ENCODE results near the gene HLA-DPA1.
A peak's percentile ranks its signal among the peaks of the same experiment; 100 is the strongest.

HLA-DPA1 gene

GRCh38 chr6:33061987-33062386 lies 11.5 kb downstream of the HLA-DPA1 start:
- peak; percentile 57 for DNase-seq

DNA sequence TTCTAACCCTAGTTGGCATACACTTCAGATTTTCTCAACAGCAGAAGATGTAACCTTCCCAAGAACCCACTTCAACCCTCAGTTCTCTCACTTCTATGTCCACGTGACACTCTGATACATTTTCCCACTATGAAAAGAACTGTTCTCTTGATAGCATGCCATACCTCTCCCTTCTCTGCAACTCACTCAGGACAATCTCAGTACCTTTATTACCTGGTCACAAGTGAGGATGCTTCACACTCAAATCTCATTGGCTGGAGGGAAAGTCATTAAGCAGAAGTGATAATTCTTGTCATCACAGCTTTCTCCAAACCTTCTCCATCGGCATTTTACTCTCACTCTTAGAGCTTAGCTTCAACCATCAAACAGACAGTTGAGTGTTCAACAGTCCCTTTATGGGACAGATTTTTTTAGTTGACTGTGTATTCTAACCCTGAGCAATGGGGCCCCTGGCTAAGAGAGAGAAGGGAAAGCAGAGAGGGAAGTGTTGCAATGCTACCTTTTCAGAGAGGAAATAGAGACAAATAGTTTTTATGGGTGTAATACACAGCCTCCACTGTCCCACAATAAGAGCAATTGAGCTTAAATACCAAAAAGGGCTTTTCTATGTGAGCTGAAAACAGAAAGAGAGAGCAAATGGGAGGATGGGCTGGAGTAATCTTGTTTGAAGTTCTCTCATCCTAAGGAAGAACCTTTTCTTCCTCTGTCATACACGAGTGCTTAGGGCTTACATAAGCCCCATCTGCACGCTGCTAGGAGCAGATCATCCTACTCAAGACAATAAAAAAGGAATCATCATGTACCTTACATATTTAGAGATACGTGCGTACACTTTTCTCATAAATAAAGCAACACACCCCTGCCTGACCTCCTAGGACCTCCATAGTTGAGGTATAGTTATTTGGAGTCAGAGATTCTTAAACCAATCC lies 16.0 kb downstream of the HLA-DPA1 start:
- DNase-seq, result peak; percentile 3

DNA sequence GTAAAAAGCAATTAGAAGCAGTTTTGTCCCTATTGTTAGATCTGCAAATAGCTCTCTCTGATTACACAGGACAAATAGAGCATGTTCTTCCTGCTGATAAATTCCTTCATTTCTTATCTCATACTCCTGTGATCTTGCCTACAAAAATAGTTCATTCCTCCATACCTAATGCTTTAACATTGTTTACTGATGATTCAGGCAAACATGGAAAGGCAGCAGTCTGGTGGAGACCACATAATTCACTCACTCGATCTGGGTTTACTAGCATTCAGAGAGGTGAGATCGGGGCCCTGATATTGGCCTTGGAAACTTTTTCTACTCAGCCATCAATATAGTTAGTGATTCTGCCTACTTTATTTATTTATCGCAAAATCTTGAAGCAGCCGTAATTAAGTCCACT lies 20.2 kb downstream of the HLA-DPA1 start:
- DNase-seq, result no peak

GRCh38 chr6:33052627-33053026 lies 20.8 kb downstream of the HLA-DPA1 start:
- no peak for DNase-seq

GRCh38 chr6:33050014-33050810 lies 23.2 kb downstream of the HLA-DPA1 start:
- DNase-seq, result no peak

- no peak for DNase-seq
Observed at GRCh38 chr6:33049323-33050013, 24.0 kb downstream of the HLA-DPA1 start.

DNA sequence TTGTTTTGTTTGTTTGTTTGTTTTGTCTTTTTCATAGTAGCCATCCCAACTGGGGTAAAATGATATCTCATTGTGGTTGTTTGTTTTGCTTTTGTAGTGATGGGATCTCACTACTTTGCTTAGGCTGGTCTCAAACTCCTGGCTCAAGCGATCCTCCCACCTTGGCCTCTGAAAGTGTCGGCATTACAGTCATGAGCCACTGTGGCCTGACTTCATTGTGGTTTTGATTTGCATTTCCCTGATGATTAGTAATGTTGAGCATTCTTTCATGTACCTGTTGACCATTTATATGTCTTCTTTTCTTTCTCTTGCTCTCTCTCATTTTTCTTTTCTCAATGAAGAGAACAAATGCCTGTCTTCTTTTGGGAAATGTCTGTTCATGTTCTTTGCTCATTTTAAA lies 33.3 kb downstream of the HLA-DPA1 start:
- peak; percentile 5 for DNase-seq

DNA sequence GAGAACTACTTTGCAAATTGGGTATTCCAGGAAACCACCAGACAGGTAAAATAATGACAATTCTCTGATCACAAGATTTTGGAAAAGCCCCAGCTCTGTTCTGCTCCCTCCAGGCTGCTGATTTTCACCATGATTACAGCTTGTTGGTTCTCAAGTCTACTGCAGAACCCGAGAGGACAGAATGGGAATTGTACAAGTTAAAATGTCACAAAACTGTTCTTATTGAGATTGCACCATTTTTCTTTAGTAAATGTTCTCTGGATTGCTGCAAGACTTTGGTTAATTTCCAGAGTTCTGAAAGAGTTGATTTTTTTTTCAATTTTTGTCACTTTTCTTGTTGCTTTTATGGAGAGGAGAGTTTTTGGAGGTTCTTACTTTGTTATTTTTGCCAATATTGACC lies 36.9 kb downstream of the HLA-DPA1 start:
- no peak for DNase-seq

- DNase-seq, result peak; percentile 6
Observed at GRCh38 chr6:33034554-33034953, 38.9 kb downstream of the HLA-DPA1 start.

DNA sequence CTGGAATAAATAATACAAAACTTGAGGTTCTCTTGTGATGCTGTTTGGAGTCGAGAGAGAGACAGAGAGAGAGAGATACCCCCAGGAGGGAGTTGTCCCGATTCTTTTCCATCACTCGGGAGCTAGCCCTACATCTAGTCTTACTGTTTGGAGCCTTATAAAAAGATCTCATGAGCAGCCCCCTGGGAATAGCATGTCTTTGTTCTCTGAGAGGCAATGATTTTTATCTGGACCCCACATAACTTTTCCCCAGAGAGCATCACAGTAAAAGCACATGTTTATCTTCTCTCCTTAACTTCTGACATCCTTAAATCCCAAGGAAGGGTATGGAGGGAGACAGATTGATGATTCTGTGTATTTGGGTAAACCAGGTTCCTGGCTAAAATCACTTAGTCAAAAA lies 43.2 kb downstream of the HLA-DPA1 start:
- no peak for DNase-seq

DNA sequence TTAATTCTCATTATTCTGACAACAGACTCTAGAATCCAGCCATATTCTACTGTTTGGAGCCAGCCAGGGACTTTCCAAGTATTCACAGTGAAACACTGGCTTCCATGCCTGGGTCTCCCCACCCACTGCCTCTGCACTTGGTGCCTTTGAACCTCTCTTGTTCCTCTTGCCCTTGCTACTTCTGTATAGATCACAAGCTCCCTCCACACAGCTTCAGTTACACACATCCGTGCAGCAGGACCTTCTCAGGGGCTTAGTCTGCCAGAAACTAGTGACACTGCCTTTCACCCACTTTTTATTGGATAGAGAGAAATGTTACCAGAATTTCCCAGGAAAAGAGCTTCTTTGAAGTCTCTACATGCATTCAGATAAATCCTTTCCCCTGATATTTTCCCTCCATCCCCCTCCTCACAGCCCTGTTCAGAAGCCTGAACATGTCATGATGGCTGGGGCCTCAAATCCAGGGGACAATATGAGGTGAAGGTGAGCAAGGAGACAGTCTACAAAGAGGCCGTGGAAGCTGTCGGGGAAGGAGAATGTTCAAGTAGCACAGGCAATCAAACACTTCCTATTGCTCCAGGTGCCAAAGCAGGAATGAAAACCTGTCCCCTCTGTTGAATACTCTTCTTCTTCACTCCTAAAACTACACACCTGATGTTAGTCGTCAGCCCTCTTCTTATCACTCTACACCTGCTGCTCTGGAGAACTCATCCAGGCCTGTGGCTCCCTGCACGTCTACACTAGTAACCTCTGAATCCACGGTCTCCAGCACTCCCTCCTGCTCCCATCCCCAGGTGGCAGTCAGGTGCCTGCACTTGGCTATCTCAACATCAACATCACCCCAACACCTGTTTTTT lies 43.9 kb downstream of the HLA-DPA1 start:
- DNase-seq, result no peak

DNA sequence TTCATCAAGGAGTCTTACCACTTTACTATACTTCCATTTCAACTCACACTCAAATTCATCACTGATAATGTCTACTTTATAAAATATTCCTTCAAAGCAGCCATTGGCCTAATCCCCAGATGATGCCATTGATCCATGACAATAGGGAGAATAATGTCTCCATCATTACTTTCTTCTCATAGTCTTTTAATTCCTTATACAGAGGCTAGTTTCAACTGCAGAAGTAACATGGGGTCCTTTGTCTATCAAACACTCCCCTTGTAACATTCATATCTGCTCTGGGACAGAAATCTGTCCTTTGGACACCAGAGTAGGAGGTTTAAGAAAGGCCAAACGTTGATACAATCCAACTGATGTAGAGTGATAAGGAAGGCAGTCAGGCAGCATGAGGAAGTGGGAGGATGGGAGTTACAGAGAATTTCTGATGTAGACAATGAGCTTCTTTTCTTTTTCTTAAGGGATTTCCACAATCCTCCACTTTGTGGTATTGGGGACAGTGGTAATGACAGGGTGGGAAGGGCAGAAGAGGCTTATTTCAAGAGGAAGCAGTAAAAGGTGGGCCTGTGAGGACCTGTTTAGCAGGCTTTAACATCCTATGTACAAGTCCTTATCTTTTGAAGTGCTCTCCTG lies 45.1 kb downstream of the HLA-DPA1 start:
- DNase-seq, result peak; percentile 12

DNA sequence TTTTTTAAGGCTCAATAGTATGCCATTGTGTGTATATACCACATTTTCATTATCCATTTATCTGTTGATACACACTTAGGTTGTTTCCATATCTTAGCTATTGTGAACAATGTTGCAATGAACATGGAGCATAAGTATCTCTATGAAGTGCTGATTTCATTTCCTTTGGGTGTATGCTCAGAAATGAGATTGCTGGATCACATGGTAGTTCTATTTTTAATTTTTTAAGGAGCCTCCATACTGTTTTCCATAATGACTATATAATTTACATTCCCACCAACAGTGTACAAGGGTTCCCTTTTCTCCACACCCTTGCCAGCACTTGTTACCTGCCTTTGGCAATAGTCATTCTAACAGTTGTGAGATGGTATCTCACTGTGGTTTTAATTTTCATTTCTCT lies 48.9 kb downstream of the HLA-DPA1 start:
- no peak for DNase-seq

GRCh38 chr6:33023536-33023935 lies 49.9 kb downstream of the HLA-DPA1 start:
- DNase-seq, result no peak

GRCh38 chr6:33021917-33022316 lies 51.5 kb downstream of the HLA-DPA1 start:
- no peak for DNase-seq

DNA sequence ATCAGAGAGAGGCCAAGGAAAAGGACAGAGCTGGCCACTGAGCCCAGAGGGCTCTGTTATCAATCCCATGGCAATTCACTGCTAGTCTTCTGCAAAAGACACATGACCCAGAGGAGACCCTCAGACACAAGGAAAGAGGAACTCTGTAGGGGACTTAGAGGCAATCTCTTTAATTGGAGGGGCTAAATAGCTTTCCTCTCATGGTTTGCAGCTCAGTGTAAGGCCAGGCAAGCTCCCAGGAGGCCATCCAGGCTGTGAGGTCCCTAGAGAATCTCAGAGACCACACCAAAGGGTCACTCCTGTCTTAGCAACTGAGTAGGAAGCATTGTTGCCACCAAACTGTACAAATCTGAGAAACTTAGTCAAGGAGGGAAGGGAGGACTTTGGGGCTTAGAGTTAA lies 54.1 kb downstream of the HLA-DPA1 start:
- no peak for DNase-seq

DNA sequence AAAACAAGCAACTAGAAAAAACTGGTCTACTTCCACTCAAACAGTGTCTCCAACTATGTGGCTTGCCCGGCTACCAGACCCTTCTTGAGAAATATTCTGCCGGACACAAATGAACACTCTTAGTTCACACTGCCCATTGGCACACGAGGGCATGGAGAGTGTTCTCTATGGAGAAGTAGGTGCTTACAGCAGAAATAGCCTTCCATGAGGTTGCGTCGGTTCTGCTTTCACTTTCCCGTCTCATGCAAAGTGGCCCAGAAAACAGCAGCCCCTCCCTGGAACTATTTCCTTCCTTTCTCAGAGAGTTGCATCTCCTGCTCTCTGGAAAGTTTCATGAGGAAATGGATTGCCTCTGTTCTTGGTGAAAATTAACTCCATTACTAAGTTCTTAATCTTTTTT lies 54.5 kb downstream of the HLA-DPA1 start:
- DNase-seq, result peak; percentile 60

- DNase-seq, result no peak
Observed at GRCh38 chr6:33018418-33018817, 55.0 kb downstream of the HLA-DPA1 start.

- no peak for DNase-seq
Observed at GRCh38 chr6:33017694-33018353, 55.6 kb downstream of the HLA-DPA1 start.

GRCh38 chr6:33017018-33017417 lies 56.4 kb downstream of the HLA-DPA1 start:
- DNase-seq, result no peak

DNA sequence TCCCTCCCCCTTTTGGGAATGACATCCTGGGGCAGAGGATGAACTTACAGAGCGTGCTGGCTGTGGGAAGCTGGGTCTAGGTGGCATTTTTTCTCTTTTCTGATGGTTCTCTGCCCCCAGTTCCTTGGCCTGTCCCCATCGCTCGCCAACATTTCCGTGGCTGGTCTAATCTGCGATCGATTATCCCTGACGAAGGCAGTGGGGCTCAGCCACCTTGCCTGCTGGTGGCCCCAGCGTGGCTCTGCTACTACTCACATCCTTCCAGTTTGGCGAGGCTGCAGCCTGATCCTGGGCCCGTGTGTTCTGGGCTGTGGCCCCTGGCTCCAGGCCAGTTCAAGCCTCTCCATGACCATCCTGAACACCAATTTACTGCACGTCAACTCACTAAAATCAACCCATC lies 57.7 kb downstream of the HLA-DPA1 start:
- DNase-seq, result no peak
